Measurements from ENCODE around the gene AUTS2. TPM values are rescaled to one million over a fixed set of nuclear protein-coding genes. Genes with fewer than 3 reads are reported as not detected.
A peak's percentile ranks its signal among the peaks of the same experiment; 100 is the strongest.

AUTS2 gene
- total and polyA plus RNA-seq, 2 of the 8 experiments (the other 6 are each of a cell fraction or from before 2014, with no cell fraction given): 25.9 to 101 TPM

DNA sequence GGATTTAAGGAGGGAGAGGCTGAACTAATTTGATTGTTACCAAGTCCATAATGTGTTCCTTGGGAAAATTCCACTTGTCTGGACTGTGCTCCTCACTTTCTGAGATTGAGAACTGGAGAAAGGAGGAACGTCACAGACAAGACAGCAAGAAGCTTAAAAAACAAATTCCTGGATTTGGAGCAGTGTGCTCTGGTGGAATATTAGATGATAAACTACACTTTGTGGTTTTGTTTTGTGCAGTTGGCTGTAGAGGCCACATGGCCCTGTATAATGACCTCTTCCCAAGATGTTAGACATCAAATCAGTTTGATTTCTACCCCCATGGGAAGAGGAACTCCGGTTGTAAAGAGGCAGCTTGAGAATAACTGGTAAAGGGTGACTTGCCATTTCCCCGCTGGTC lies 1112.4 kb downstream of the AUTS2 start:
- H4K91ac ChIP-seq (replicated peaks; ENCODE audit: insufficient read length, low read length): no peak overlapping the region
- no peak overlapping the region for H2BK12ac ChIP-seq (ENCODE audit: low read depth, low read length)
- peaks cover 54 to 100% of the 10 kb centered on the region in 2 experiments for H3K79me2 ChIP-seq (ENCODE audit: control insufficient read depth in 1 of 2, insufficient read depth in 2 of 2, low read length in 2 of 2)
- no peaks in the 10 kb centered on the region for H3K27me3 ChIP-seq (replicated peaks in 1 of 4; ENCODE audit: control insufficient read depth in 3 of 4, extremely low read depth in 1 of 4, insufficient read depth in 3 of 4, low read length in 3 of 4)
- peaks cover 22% of the 10 kb centered on the region for H3K79me1 ChIP-seq (ENCODE audit: low read depth, low read length)
- H4K5ac ChIP-seq (ENCODE audit: insufficient read length, low read depth, low read length): no peak overlapping the region
- no peak overlapping the region for H3K4ac ChIP-seq (replicated peaks; ENCODE audit: insufficient read length, low read depth, low read length)
- POLR2A ChIA-PET (ENCODE audit: partially characterized antibody): interaction anchor here (0.9 to 2.3 kb wide), 4 partner anchors 10 to 113 kb away, joined by 3 to 7 read pairs (median 6); no protein-coding TSS in a partner anchor
- DNase-seq (ENCODE audit: low read depth in 1 of 2, low spot score in 2 of 2) (no peak), FAIRE-seq (no peak)
- peak overlapping the region in 1 of 2 experiments; percentile 27; a peak in 1 of 4 replicates for H3K4me2 ChIP-seq (ENCODE audit: insufficient read depth in 1 of 2, low read depth in 2 of 2, low read length in 2 of 2)
- peaks cover 42 to 56% of the 10 kb centered on the region in 2 experiments for H4K20me1 ChIP-seq (replicated peaks in 1 of 2; ENCODE audit: control insufficient read depth in 1 of 2, insufficient read depth in 2 of 2, low read length in 2 of 2)
- peak overlapping the region; percentile 17; the same call in 1 of the 2 replicates for H2AK5ac ChIP-seq (ENCODE audit: low read depth, low read length)
- no peak overlapping the region for H4K8ac ChIP-seq (ENCODE audit: extremely low read depth, insufficient read depth, low read length)
- WGBS, 2 experiments (ENCODE audit: extremely low coverage in 1 of 2, insufficient coverage in 1 of 2, insufficient read length in 1 of 2, insufficient replicate concordance in 2 of 2, low coverage in 1 of 2, low lambda C conversion rate in 2 of 2, missing lambda C conversion rate in 1 of 2): 86% methylated on average over 3 of the region's 3 CpGs; no CpG with 5 or more reads in 1 of the 2 experiments
- H2BK5ac ChIP-seq (ENCODE audit: low read depth, low read length): no peak overlapping the region
- peaks cover 16 to 25% (median 23%) of the 10 kb centered on the region in 4 experiments for H3K4me1 ChIP-seq (replicated peaks in 1 of 4; ENCODE audit: control insufficient read depth in 3 of 4, insufficient read depth in 4 of 4, low read length in 3 of 4)
- H3K9me3 ChIP-seq (ENCODE audit: insufficient read depth in 2 of 2, low read depth in 1 of 2, low read length in 1 of 2): peaks cover 7 to 10% of the 10 kb centered on the region in 2 experiments; a peak in 3 of 4 replicates
- H3K18ac ChIP-seq (ENCODE audit: extremely low read depth, low read length): no peak overlapping the region
- CTCF ChIA-PET (ENCODE audit: partially characterized antibody): interaction anchor here (1.4 to 2.4 kb wide), 2 partner anchors 9 to 64 kb away, joined by 5 to 13 read pairs; no protein-coding TSS in a partner anchor
- no peak overlapping the region for H2BK20ac ChIP-seq (ENCODE audit: low read length)
- H2BK120ac ChIP-seq (replicated peaks; ENCODE audit: low read depth, low read length): no peak overlapping the region
- no peak overlapping the region for H2AFZ ChIP-seq (ENCODE audit: low read length)
- no peak overlapping the region for H3K14ac ChIP-seq (ENCODE audit: insufficient read length)
- no peak overlapping the region for H3K9ac ChIP-seq (replicated peaks in 1 of 4; ENCODE audit: extremely low read depth in 1 of 4, low read depth in 3 of 4, low read length in 3 of 4)
- H2BK15ac ChIP-seq (ENCODE audit: low read length): no peak overlapping the region
- no peak overlapping the region for H3K23ac ChIP-seq (ENCODE audit: insufficient read length)
- no peak overlapping the region for H3K4me3 ChIP-seq (ENCODE audit: extremely low read depth in 1 of 4, insufficient read depth in 2 of 4, low read depth in 3 of 4, low read length in 4 of 4)
- H3K27ac ChIP-seq (ENCODE audit: low read depth, low read length): no peak overlapping the region
- peaks cover 2 to 46% (median 14%) of the 10 kb centered on the region in 4 experiments; a peak in 5 of 8 replicates for H3K36me3 ChIP-seq (ENCODE audit: control insufficient read depth in 2 of 4, insufficient read depth in 4 of 4, low read length in 3 of 4)
- no peak overlapping the region for H3K56ac ChIP-seq (replicated peaks; ENCODE audit: insufficient read length, low read depth, low read length)
- no peaks in the 10 kb centered on the region for H3K23me2 ChIP-seq (ENCODE audit: low read depth, low read length)
- TF ChIP-seq HDAC6 (IDR thresholded peaks at IDR 0.05; ENCODE audit: low read depth, low read length) (no peak), CHD2 (IDR thresholded peaks at IDR 0.05; ENCODE audit: low read length) (no peak), CEBPB (IDR thresholded peaks at IDR 0.05; ENCODE audit: low read depth, low read length) (no peak), POLR2AphosphoS5 (IDR thresholded peaks at IDR 0.05; ENCODE audit: low read depth, low read length) (no peak), PHF8 (conservative IDR thresholded peaks at IDR 0.05; ENCODE audit: low read depth, low read length) (no peak), TBP (IDR thresholded peaks at IDR 0.05; ENCODE audit: low read depth, low read length) (no peak), SIX5 (IDR thresholded peaks at IDR 0.05; ENCODE audit: low read depth, low read length) (no peak), CREB1 (IDR thresholded peaks at IDR 0.05) (no peak), RXRA (IDR thresholded peaks at IDR 0.05; ENCODE audit: insufficient read depth, low read depth, low read length) (no peak), CBX8 (IDR thresholded peaks at IDR 0.05; ENCODE audit: borderline replicate concordance, low read depth, low read length) (no peak), MAX (IDR thresholded peaks at IDR 0.05) (no peak), SRF (IDR thresholded peaks at IDR 0.05; ENCODE audit: low read depth, low read length) (no peak), KDM4A (IDR thresholded peaks at IDR 0.05; ENCODE audit: low read depth, low read length, severe bottlenecking) (no peak), RBBP5 (IDR thresholded peaks at IDR 0.05; ENCODE audit: borderline replicate concordance, low read depth, low read length) (no peak), SIN3A (conservative IDR thresholded peaks at IDR 0.05 in 1 of 2, IDR thresholded peaks at IDR 0.05 in 1 of 2; ENCODE audit: low read depth in 1 of 2, low read length in 2 of 2) (no peak)
